Nucleus accumbens (tissue), 56 donors: ENCODE measurements around the gene PSAP.

ENCODE experiments used
- DNase-seq, 56 donors: peaks; one replicate each; lab custom pipeline; 2025; lab: John Stamatoyannopoulos, UW

PSAP gene

DNA sequence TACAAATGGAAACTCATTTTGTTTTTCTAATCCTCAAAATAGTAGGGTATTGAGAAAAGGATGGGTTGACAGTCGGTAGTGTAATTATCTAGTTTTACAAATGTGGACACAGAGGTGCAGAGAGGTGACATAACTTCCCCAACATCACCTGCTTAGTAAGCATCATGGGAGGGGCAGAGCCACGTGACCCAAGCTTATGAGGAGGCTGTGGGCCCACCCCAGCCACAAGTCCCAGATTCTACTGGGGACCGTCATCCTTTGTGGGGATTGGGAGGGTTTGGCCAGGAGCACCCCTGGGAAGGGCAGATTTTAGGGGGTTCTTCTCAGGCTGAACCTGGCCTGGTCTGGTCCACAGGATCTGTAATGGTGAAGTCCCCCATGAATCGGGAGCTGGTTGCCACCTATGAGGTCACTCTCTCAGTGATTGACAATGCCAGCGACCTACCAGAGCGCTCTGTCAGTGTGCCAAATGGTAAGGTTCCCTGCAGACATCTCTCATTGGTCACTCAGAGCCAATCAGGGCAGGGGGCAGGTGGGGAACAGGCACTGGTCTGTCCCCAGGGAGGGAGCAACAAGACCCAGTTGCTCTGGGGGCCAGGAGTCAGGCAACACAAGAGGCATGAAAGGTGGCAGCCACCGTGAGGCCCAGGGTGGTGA lies 54.2 kb downstream of the PSAP start:
- no peak for DNase-seq

DNA sequence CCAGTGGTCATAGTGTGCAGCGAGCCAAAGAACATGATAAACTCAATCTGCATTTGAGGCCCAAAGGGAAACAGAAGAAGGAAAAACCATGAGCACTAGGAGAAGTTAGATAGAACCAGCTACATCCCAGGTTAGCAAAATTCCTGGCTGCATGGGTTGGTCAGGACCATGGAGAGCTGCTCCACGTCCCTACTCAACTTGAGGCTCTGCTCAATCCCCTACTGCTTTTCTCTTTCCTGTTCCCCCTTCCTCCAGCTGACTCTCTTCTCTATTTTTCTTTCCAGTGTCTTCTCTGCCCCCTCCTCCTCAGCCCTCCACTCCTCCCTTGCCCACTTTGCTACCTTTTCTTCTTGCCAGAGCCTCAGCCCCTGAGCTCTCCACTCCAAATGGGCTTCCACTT lies 55.8 kb downstream of the PSAP start:
- DNase-seq = no peak

DNA sequence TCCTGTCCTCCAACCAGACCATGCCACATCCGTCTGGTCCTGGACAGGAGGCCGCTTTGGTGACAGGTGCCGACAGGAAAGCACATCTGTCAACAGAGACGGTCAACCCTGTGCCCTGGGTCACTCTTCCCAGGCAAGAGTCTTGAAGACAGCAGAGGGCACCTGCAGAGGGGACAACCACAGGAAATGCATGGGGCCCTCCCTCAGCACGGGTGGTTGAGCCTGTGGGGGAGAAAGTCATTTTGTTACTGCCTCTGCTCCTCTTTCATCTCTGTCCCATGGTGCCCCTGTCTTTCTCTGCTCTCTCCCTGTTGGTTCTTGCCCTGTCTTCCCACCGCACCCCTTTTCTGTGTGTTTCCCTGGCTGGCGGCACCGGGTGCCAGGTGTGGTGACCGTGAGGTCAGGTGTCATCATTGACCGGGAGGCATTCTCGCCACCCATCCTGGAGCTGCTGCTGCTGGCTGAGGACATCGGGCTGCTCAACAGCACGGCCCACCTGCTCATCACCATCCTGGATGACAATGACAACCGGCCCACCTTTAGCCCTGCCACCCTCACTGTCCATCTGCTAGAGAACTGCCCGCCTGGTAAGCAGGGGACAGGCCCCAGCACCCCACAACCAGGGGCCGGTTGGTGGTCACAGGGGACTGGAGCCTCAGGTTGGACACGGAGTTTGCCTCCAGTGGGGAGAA lies 60.2 kb downstream of the PSAP start:
- no peak for DNase-seq

DNA sequence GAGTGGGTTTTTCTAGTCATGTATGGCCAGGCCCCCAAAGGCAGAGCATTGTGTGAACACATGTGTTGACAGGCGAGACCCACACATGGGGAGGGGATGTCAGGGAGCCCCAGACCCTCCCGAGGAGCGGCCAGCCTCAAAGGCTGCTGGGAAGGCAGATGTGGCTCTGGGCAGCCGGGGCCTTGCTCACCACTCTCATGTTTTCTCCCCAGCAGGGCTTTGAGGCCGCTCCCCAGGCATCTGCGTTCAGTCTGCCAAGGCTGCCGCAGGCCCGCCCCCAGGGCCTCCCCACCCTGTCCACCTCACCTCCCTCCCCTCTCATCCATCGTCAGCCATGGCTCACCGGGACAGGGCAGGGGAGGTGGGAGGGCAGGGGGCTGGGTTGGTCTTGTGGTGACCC lies 61.2 kb downstream of the PSAP start:
- DNase-seq = no peak

DNA sequence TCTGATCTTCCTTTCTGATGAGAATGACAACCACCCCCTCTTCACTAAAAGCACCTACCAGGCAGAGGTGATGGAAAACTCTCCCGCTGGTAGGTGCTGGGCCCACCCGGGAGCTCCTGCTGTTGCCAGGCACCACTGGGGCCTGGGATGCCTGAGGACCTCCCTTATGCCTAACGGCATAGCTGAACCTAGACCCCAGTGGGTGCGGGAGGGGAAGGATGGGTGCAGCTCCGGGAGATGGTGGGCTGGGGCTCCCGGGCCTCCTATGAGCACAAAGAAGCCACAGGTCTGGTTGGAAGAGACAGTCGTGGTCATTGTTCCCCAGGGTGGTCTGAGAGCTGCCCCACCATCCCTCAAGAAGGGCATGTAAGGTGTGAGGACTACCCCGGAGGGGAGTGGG lies 62.1 kb downstream of the PSAP start:
- no peak for DNase-seq

- DNase-seq = no peak
These were observed 66.3 kb downstream of the PSAP start for GRCh38 chr10:71784679-71785272.

DNA sequence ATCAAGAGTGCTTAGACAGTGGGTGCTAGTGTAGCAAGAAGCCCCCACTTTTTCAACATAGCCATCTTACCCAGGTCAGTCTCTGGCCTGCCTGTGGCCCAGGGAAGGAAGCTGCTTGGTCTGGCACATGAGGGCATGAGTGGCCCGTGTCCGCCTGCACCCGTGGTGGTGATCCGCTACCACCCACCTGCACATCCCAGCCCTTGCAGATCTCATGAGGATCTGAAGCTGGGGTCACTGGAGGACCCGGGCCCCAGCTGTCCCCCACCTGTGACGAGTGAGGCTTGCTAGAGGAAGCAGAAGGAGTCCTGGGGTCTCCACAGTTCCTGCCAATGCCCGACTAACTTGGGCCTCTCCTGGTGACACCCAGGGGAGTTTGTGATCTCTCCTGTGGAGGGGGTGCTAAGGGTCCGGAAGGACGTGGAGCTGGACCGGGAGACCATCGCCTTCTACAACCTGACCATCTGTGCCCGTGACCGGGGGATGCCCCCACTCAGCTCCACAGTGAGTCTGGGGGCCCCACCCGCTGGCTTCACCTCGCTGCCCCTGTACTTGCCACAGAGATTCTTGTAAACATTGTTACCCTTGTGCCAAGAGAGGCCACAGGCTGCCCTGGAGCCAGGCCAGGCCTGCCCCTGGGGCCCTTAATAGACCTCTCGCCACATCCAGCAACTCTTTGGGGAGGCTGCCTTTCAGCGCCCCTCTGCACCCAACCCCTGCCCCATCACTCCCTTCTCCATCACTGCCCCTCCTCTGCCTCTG lies 67.0 kb downstream of the PSAP start:
- no peak for DNase-seq

- peak in 1 of 56 donors; percentile 20 for DNase-seq
These were observed 68.0 kb downstream of the PSAP start for GRCh38 chr10:71782917-71783490.

- no peak for DNase-seq
These were observed 68.7 kb downstream of the PSAP start for GRCh38 chr10:71782221-71782916.

- DNase-seq = no peak
These were observed 70.3 kb downstream of the PSAP start for GRCh38 chr10:71780719-71781118.

DNA sequence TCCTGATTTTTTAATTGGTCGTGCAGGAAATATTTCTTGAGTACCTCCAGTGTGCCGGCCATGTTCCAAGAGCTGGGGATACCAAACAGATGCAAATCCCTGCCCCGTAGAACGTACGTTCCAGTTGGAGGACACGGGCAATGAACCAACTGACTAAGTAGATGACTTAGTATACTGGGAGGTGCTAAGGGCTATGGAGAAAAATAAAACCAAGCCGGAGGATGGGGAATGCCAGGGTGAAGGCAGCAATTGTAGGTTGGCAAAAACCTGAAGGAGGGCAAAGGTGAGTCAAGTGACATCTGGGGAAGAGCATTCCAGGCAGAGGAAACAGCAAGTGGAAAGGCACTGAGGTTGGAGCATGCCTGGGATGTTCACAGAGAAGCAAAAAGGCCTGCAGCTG lies 70.9 kb downstream of the PSAP start:
- DNase-seq = no peak

- DNase-seq = no peak
These were observed 71.4 kb downstream of the PSAP start for GRCh38 chr10:71779641-71780040.

- no peak for DNase-seq
These were observed 72.8 kb downstream of the PSAP start for GRCh38 chr10:71778071-71778825.

DNA sequence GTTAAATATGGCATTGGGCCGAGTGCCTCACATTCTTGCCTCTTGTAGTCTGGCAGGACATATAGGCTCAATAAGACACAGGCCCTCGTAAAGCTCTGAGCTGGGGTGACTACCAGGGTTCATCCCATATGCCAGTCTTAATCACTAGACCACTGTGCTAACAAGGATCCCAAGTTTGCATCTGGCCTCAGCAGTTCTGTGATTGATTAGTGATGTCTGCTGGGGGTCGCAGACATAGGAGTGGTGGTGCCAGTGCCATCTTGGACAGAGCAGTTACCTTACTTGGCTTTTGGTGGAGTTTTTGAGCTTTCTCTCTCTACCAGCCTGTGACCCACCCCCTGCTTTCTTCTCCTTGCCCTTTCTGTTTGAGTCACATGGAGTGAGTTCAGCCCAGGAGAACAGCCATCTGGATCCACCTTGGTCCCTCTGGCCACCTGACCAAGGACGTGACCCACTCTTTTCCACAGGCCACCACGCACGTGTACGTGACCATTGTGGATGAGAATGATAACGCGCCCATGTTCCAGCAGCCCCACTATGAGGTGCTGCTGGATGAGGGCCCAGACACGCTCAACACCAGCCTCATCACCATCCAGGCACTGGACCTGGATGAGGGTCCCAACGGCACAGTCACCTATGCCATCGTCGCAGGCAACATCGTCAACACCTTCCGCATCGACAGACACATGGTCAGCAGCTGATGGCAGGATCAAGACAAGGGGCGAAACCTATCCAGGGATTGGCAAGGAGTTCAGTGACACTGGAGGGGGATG lies 73.7 kb downstream of the PSAP start:
- DNase-seq = no peak

DNA sequence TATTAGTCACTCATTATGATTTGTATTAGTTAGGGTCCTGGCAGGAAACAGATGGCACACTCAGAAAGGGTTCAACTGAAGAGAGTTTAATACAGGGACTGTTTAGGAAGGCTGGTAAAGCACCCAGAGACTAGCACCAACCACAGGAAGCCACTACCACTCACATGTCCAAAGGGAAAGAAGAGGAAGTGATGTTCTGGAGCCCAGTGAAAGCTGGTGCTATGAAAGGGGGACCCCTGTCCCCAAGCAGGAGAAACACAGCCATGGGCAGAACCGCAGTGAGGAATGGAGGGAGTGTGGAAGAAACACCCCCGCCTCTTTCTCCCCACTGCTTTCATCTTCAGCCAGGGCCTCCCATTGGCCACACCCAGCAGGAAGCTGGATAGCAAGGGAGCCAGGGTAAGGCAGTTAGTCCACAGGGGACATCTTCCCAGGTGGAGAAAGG lies 74.5 kb downstream of the PSAP start:
- DNase-seq = peak in 1 of 56 donors; percentile 20

GRCh38 chr10:71774916-71775702 lies 75.9 kb downstream of the PSAP start:
- peak in 10 of 56 donors; percentile 19 to 41 (median 31) for DNase-seq

DNA sequence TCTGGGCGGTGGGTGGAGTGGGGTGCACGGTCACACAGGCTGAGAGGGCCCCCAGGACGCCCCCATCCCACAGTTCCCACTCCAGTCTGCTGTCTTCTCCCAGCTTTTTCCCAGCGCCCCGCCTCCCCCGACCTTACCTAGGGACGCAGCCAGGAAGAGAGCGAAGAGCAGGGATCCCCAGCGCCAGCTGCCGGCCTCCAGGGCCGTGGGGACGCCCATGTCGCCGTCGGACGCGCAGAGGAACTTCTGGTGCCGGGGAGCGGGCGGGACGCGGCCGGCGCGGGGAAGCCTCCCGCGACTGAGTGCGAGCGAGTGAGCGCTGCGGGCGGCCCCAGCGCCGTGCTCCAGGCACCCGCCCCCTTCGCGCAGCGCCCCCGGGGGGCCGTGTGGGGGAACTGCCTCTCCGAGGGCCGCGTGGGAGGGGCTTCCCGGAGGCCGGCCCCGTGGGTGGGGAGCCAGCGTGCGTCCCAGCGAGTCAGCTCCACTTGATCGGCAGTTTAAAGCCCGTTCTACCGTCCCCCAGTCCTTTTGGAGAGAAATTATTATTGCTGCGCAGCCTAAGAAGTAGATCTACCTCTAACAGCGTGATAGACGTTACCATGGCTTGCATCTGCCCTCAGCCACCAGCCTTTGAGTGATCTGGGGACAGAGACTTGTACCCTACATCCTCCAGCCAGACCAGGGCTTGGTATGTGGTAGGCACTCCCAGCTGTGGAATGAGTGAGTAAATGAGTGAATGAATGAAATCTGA lies 77.7 kb downstream of the PSAP start, which contains the start of gene VSIR:
TSS of gene VSIR (minus strand) at position 300 of the 751 bp plus-strand sequence. CDS start at position 219, 81 bp downstream.
- peak in 52 of 56 donors; percentile 23 to 87 (median 60) for DNase-seq
